Endothelial cell of umbilical vein (primary cell): Measurements from ENCODE around the gene RETREG3.

Source experiments
- FOS ChIP-seq: IDR thresholded peaks from 2 replicates; pipeline ENCODE4 v1.6.1; 2011; ENCODE audit warnings: mild to moderate bottlenecking, low read length, moderate library complexity, borderline replicate concordance; ENCODE audit not compliant: insufficient read depth
- JUN ChIP-seq: IDR thresholded peaks from 2 replicates; pipeline ENCODE4 v1.6.1; 2011; ENCODE audit warnings: borderline replicate concordance, low read depth; ENCODE audit not compliant: insufficient read length, insufficient read depth
- POLR2A ChIP-seq: IDR thresholded peaks from 2 replicates; pipeline ENCODE4 v1.6.1; 2012; ENCODE audit warnings: low read depth, mild to moderate bottlenecking, control low read depth, low read length
- POLR2AphosphoS5 ChIP-seq: IDR thresholded peaks from 2 replicates; pipeline ENCODE4 v1.6.1; 2012; ENCODE audit warnings: low read depth, mild to moderate bottlenecking, control low read depth, low read length, moderate library complexity; ENCODE audit not compliant: insufficient read depth
- TF ChIP-seq, protein P1 (sequence below), 2 donors: IDR thresholded peaks; 1 replicate in 1 of 2; 2 replicates in 1 of 2; pipeline ENCODE4 v1.5.1; 2011; ENCODE audit warnings: low read length in 2 of 2, mild to moderate bottlenecking in 2 of 2, moderate library complexity in 2 of 2, control low read depth in 1 of 2, inconsistent platforms in 1 of 2, low read depth in 1 of 2; ENCODE audit not compliant: insufficient read depth in 1 of 2; ENCODE audit errors: extremely low read depth in 1 of 2

DNA sequence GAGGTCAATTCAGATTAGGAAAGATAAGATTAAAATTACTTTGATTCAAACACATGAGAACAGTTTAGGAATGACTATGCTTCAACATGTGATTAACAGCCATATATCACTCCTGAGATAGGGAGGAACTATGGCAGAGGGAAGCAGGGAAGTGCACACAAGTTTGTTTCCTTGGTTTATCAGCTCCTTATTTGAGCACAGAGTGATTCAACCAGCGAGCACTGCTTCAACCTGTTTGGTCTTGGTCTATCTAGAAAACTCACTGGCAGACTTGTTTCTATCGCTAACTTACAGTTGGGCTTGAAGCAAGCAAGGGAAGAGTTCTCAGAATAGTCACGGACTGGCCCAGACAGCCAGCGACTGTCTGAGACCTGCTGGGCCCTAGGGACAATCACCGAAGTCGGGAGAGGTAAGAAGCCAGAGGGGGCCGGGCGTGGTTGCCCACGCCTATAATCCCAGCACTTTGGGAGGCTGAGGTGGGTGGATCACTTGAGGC, 23.8 kb upstream of the RETREG3 start:
- no peak for TF ChIP-seq POLR2AphosphoS5
- TF ChIP-seq, protein P1, sequence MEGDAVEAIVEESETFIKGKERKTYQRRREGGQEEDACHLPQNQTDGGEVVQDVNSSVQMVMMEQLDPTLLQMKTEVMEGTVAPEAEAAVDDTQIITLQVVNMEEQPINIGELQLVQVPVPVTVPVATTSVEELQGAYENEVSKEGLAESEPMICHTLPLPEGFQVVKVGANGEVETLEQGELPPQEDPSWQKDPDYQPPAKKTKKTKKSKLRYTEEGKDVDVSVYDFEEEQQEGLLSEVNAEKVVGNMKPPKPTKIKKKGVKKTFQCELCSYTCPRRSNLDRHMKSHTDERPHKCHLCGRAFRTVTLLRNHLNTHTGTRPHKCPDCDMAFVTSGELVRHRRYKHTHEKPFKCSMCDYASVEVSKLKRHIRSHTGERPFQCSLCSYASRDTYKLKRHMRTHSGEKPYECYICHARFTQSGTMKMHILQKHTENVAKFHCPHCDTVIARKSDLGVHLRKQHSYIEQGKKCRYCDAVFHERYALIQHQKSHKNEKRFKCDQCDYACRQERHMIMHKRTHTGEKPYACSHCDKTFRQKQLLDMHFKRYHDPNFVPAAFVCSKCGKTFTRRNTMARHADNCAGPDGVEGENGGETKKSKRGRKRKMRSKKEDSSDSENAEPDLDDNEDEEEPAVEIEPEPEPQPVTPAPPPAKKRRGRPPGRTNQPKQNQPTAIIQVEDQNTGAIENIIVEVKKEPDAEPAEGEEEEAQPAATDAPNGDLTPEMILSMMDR (IDR thresholded peaks at IDR 0.05; ENCODE audit: extremely low read depth in 1 of 2, insufficient read depth in 1 of 2, low read depth in 1 of 2, low read length in 2 of 2), result no peak
- no peak for TF ChIP-seq JUN
- no peak for TF ChIP-seq FOS
- TF ChIP-seq POLR2A, result no peak
